Chondrocyte (in vitro differentiated cells): Measurements from ENCODE around the gene ABLIM3. TPM values are rescaled to one million over a fixed set of nuclear protein-coding genes. Genes with fewer than 3 reads are reported as not detected.

ENCODE experiments used
- DNase-seq: peaks from one replicate; pipeline ENCODE4 v3.0.0; 2021; ENCODE audit warnings: mixed read lengths, low spot score
- H3K27ac Mint-ChIP-seq: one replicate; pipeline ENCODE4 v1.8.0; 2021; ENCODE audit warnings: mild to moderate bottlenecking, moderate library complexity, mixed read lengths; ENCODE audit not compliant: unreplicated experiment
- H3K27me3 Mint-ChIP-seq: 2 replicates; pipeline ENCODE4 v1.8.0; 2021; ENCODE audit warnings: low read depth, mixed read lengths
- H3K36me3 Mint-ChIP-seq: 2 replicates; pipeline ENCODE4 v1.8.0; 2021; ENCODE audit warnings: low read depth, mixed read lengths
- H3K4me1 Mint-ChIP-seq: 2 replicates; pipeline ENCODE4 v1.8.0; 2021; ENCODE audit warnings: low read depth, mild to moderate bottlenecking, mixed read lengths
- H3K4me3 Mint-ChIP-seq: one replicate; pipeline ENCODE4 v1.8.0; 2021; ENCODE audit warnings: mild to moderate bottlenecking, moderate library complexity, mixed read lengths; ENCODE audit not compliant: unreplicated experiment
- H3K9me3 Mint-ChIP-seq: 2 replicates; pipeline ENCODE4 v1.8.0; 2021; ENCODE audit warnings: low read depth, mixed read lengths
- total RNA-seq: library from RNA; stranded (reverse); gene quantifications from 3 replicates; pipeline ENCODE4 v1.2.1, GENCODE V29; 2021
- TF ChIP-seq, protein P1 (sequence below): fragments of 200-600 bp; sonication (generic); IDR thresholded peaks from 2 replicates; pipeline ENCODE4 v1.5.0; 2021; ENCODE audit warnings: antibody characterized with exemption, mild to moderate bottlenecking, moderate library complexity

Gene ABLIM3
- total RNA-seq, 1 donor from 2014 or later: 15.4 TPM

DNA sequence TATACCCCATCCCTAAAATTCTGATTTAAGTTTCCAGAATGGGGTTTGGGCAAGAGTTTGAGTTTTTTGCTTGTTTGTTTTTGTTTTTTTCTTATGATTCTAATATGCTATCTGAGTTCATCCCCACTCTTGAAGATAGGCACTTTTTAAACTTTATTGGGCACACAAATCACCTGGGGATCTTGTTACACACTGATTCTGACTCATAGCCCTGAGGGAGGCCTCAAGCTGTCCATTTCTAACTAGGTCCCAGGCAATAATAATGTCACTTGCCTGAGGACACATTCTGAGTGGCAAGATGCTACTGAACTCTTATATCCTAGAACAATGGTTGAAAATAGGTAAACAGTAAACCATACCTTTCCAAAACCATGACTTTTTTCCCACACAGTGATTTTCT is 22.8 kb upstream of the ABLIM3 start:
- Mint-ChIP-seq H3K9me3 (peaks cover 2% of the 10 kb centered on the region), H3K4me1 (peaks cover 4% of the 10 kb centered on the region), H3K27ac (no peak overlapping the region), H3K4me3 (no peak overlapping the region), H3K27me3 (peaks cover 8% of the 10 kb centered on the region), H3K36me3 (no peaks in the 10 kb centered on the region)
- TF ChIP-seq, protein P1, sequence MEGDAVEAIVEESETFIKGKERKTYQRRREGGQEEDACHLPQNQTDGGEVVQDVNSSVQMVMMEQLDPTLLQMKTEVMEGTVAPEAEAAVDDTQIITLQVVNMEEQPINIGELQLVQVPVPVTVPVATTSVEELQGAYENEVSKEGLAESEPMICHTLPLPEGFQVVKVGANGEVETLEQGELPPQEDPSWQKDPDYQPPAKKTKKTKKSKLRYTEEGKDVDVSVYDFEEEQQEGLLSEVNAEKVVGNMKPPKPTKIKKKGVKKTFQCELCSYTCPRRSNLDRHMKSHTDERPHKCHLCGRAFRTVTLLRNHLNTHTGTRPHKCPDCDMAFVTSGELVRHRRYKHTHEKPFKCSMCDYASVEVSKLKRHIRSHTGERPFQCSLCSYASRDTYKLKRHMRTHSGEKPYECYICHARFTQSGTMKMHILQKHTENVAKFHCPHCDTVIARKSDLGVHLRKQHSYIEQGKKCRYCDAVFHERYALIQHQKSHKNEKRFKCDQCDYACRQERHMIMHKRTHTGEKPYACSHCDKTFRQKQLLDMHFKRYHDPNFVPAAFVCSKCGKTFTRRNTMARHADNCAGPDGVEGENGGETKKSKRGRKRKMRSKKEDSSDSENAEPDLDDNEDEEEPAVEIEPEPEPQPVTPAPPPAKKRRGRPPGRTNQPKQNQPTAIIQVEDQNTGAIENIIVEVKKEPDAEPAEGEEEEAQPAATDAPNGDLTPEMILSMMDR: no peak
- no peak for DNase-seq

DNA sequence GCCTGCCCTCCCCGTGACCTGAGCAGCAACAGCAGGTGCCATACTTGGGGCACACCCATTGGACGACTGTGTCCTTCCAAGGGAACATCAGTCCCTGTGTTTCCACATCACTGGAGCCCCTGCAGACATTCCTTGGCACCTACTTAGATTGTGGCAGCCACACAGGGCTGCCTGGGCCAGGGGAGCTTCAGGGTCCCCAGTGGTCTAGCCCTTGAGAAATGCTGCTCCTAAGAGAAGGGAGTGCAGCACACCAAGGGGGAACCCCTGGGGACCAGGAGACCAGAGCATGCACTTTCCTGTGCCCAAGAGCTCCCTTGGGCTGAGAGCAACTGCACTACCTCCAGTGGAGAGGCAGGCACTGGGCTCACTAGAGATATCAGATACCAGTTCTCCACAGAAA is 20.1 kb upstream of the ABLIM3 start:
- no peak overlapping the region for H3K27ac Mint-ChIP-seq
- no peak for DNase-seq
- H3K9me3 Mint-ChIP-seq: peaks cover 2% of the 10 kb centered on the region
- TF ChIP-seq, protein P1: no peak
- peaks cover 3% of the 10 kb centered on the region for H3K4me1 Mint-ChIP-seq
- no peaks in the 10 kb centered on the region for H3K36me3 Mint-ChIP-seq
- no peak overlapping the region for H3K4me3 Mint-ChIP-seq
- peaks cover 5% of the 10 kb centered on the region for H3K27me3 Mint-ChIP-seq

DNA sequence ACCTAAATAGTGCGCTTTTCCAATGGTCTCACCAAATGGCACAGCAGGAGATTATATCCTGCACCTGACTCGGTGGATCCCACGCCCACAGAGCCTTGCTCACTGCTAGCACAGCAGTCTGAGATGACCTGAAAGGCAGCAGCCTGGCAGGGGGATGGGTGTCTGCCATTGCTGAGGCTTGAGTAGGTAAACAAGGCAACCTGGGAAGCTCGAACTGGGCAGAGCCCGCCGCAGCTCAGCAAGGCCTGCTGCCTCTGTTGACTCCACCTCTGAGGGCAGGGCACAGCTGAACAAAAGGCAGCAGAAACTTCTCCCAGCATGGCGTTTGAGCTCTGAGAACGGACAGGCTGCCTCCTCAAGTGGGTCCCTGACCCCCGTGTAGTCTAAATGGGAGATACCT is 18.1 kb upstream of the ABLIM3 start:
- Mint-ChIP-seq H3K27me3 (no peaks in the 10 kb centered on the region), H3K4me3 (no peak overlapping the region), H3K27ac (no peak overlapping the region), H3K9me3 (peaks cover 2% of the 10 kb centered on the region), H3K4me1 (peaks cover 3% of the 10 kb centered on the region), H3K36me3 (no peaks in the 10 kb centered on the region)
- no peak for DNase-seq
- TF ChIP-seq, protein P1: no peak

DNA sequence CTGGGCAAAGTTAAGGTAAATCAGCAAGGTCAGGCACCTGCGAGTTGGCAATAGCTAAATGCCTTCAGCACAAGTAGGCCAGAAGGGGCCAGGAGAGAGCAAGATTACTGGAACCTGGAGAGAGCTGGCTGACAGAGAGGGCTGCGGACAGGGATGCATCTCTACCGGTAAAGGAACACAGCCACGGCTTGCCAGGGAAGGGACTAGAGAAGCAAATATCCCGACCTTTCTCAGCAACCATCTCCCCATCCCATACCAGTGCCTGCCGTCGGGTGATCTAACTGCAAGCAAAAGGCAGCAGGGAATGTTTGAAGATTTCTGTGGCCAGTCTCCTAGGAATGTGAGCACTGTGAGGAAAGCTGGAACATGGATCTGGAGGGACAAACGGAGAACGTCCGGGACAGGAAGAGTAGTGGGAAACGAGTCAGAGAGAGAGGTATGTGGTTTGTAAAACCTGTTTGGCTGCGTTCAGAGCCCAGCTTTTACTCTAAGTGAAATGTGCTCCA is 15.9 kb upstream of the ABLIM3 start:
- TF ChIP-seq, protein P1: peak; percentile 47
- Mint-ChIP-seq H3K9me3 (peaks cover 2% of the 10 kb centered on the region), H3K27ac (no peak overlapping the region), H3K27me3 (no peaks in the 10 kb centered on the region), H3K4me3 (no peak overlapping the region), H3K36me3 (no peaks in the 10 kb centered on the region), H3K4me1 (peaks cover 3% of the 10 kb centered on the region)
- DNase-seq: no peak

DNA sequence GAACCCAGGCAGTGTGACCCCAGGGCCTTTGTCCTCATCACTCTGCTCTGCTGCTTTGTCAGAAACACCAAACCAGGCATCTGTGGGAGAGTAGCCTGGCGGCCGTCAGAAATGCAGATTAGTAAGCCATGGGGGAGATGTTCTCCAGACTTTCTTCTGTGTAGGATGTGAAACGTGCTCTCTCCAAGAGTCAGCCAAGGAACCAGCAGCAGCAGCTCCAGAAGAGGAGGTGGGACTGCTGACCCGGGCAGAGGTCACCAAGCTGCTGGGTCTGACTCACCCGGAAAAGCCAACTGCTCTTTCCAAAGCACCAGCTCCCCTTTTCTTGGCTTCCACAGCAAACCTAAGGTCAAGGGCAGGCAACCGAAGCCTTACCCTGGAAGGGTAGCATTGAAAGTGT is 14.4 kb upstream of the ABLIM3 start:
- Mint-ChIP-seq H3K4me3 (no peak overlapping the region), H3K4me1 (peaks cover 6% of the 10 kb centered on the region), H3K27me3 (no peaks in the 10 kb centered on the region), H3K27ac (no peak overlapping the region), H3K9me3 (peaks cover 2% of the 10 kb centered on the region), H3K36me3 (no peaks in the 10 kb centered on the region)
- TF ChIP-seq, protein P1: no peak
- no peak for DNase-seq
